Measurements from ENCODE around the gene CD27. TPM values are rescaled to one million over a fixed set of nuclear protein-coding genes. Genes with fewer than 3 reads are reported as not detected.
"Not testable (repeated sequence)": the region's sequence is repeated elsewhere in the genome, so short reads cannot be mapped to it uniquely, and the experiment has no call there.

The CD27 gene
- total and polyA plus RNA-seq, 9 of the 15 experiments (the other 6 are each of a cell fraction or from before 2014, with no cell fraction given), result 0.24 TPM; not detected in 8

DNA sequence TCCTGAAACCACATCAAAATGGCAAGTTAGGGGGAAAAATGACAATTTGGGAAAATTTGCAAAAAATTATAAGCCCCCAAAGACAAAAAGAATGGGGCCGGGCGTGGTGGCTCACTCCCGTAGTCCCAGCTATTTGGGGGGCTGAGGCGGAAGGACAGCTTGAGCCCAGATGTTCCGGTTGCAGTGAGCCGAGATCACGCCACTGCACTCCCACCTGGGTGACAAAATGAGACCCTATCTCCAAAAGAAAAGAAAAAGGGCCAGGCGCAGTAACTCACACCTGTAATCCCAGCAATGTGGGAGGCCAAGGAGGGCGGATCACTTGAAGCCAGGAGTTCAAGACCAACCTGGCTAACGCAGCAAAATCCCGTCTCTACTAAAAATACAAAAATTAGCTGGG lies 27.7 kb downstream of the CD27 start (continued):
- TF ChIP-seq, protein P1, sequence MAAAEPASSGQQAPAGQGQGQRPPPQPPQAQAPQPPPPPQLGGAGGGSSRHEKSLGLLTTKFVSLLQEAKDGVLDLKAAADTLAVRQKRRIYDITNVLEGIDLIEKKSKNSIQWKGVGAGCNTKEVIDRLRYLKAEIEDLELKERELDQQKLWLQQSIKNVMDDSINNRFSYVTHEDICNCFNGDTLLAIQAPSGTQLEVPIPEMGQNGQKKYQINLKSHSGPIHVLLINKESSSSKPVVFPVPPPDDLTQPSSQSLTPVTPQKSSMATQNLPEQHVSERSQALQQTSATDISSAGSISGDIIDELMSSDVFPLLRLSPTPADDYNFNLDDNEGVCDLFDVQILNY (CRISPR knock-in tag; IDR thresholded peaks at IDR 0.05), result no peak

DNA sequence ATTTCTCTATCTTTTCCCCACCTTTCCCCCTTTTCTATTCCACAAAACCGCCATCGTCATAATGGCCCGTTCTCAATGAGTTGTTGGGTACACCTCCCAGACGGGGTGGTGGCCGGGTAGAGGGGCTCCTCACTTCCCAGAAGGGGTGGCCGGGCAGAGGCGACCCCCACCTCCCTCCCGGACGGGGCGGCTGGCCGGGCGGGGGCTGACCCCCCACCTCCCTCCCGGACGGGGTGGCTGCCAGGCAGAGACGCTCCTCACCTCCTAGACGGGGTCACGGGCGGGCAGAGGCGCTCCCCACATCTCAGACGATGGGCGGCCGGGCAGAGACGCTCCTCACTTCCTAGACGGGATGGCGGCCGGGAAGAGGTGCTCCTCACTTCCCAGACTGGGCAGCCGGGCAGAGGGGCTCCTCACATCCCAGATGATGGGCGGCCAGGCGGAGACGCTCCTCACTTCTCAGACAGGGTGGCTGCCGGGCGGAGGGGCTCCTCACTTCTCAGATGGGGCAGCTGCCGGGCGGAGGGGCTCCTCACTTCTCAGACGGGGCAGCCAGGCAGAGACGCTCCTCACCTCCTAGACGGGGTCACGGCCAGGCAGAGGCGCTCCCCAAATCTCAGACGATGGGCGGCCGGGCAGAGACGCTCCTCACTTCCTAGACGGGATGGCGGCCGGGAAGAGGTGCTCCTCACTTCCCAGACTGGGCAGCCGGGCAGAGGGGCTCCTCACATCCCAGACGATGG lies 30.6 kb downstream of the CD27 start:
- H3K4me3 ChIP-seq; BruUV-seq (replicated peaks); H3K79me2 ChIP-seq (ENCODE audit: control insufficient read depth, insufficient read depth, low read length); DNase-seq (ENCODE audit: extremely low read depth in 1 of 4, low spot score in 3 of 4); H3K9ac ChIP-seq (ENCODE audit: insufficient read depth in 1 of 2, low read depth in 2 of 2, low read length in 2 of 2); H3K4me2 ChIP-seq (ENCODE audit: insufficient read depth, low read length); intact Hi-C loops (cut with micrococcal nuclease); H3K9me3 ChIP-seq (replicated peaks; ENCODE audit: control insufficient read depth, insufficient read depth, low read depth, low read length); H4K20me1 ChIP-seq (replicated peaks; ENCODE audit: control insufficient read depth, insufficient read depth, low read length); H3K27ac ChIP-seq (ENCODE audit: extremely low read depth, low read depth, low read length); H2AFZ ChIP-seq (ENCODE audit: low read depth, low read length); POLR2A ChIA-PET; ATAC-seq; in situ Hi-C loops (cut with MboI); H3K36me3 ChIP-seq (ENCODE audit: control insufficient read depth, insufficient read depth, low read length); H3K27me3 ChIP-seq (ENCODE audit: control insufficient read depth in 2 of 2, insufficient read depth in 2 of 2, low read length in 2 of 2); CTCF ChIA-PET (ENCODE audit: low intra/inter-chr PET ratio); H3K9me1 ChIP-seq (ENCODE audit: control insufficient read depth, insufficient read depth, low read length); FAIRE-seq: not testable (repeated sequence)
- peaks cover 6 to 16% of the 10 kb centered on the region in 2 experiments; a peak in 3 of 5 replicates for H3K4me1 ChIP-seq (replicated peaks in 1 of 2; ENCODE audit: control insufficient read depth in 2 of 2, insufficient read depth in 2 of 2, low read length in 2 of 2)
- no CpG with 5 or more reads among the region's 48 CpGs for WGBS (ENCODE audit: insufficient coverage, low coverage, missing lambda C conversion rate)

DNA sequence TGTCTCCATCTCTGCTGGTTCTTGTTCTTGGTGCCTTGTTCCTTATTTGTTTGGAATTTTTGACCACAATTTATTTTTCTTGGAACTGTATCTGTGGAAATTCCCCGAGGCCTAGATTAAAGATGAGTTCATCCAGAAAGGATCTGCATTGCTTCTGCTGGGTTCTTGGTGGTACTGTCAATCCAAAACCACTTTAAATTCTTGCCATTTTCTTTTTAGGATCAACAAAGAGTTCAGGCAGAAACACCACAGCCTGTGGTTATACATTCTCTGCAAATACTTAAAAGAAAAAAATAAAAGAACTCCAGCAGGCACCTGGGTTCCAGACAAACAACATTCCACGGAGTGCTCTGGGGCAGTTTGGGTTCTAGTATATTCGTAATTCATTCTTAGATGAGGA lies 31.7 kb downstream of the CD27 start:
- intact Hi-C loops (cut with micrococcal nuclease) (no loop called here), in situ Hi-C loops (cut with MboI) (no loop called here)
- Histone ChIP-seq H3K4me3 (no peak overlapping the region), H3K9me3 (replicated peaks; ENCODE audit: control insufficient read depth, insufficient read depth, low read depth, low read length) (no peaks in the 10 kb centered on the region), H2AFZ (ENCODE audit: low read depth, low read length) (no peak overlapping the region), H4K20me1 (replicated peaks; ENCODE audit: control insufficient read depth, insufficient read depth, low read length) (no peaks in the 10 kb centered on the region), H3K27me3 (ENCODE audit: control insufficient read depth in 2 of 2, insufficient read depth in 2 of 2, low read length in 2 of 2) (no peaks in the 10 kb centered on the region), H3K9ac (ENCODE audit: insufficient read depth in 1 of 2, low read depth in 2 of 2, low read length in 2 of 2) (no peak overlapping the region), H3K4me2 (ENCODE audit: insufficient read depth, low read length) (no peak overlapping the region), H3K9me1 (ENCODE audit: control insufficient read depth, insufficient read depth, low read length) (no peaks in the 10 kb centered on the region), H3K27ac (ENCODE audit: extremely low read depth, low read depth, low read length) (no peak overlapping the region), H3K36me3 (ENCODE audit: control insufficient read depth, insufficient read depth, low read length) (no peaks in the 10 kb centered on the region), H3K79me2 (ENCODE audit: control insufficient read depth, insufficient read depth, low read length) (no peaks in the 10 kb centered on the region), H3K4me1 (replicated peaks in 1 of 2; ENCODE audit: control insufficient read depth in 2 of 2, insufficient read depth in 2 of 2, low read length in 2 of 2) (peaks cover 2 to 5% of the 10 kb centered on the region in 2 experiments; a peak in 3 of 5 replicates)
- 20% methylated on average over 3 of the region's 3 CpGs for WGBS (ENCODE audit: insufficient coverage, low coverage, missing lambda C conversion rate)
- POLR2A ChIA-PET, result no interaction called here
- FAIRE-seq (no peak), DNase-seq (ENCODE audit: extremely low read depth in 1 of 4, low spot score in 3 of 4) (no peak), ATAC-seq (no peak)
- BruUV-seq (replicated peaks), result no TSS peak
- CTCF ChIA-PET (ENCODE audit: low intra/inter-chr PET ratio), result no interaction called here
- TF ChIP-seq NONO (IDR thresholded peaks at IDR 0.05; ENCODE audit: low read depth in 2 of 2, low read length in 1 of 2), result no peak
- TF ChIP-seq, protein P2, sequence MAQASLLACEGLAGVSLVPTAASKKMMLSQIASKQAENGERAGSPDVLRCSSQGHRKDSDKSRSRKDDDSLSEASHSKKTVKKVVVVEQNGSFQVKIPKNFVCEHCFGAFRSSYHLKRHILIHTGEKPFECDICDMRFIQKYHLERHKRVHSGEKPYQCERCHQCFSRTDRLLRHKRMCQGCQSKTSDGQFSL (CRISPR knock-in tag; IDR thresholded peaks at IDR 0.05), result no peak
- TF ChIP-seq, protein P2 (tag; IDR thresholded peaks at IDR 0.05), result no peak
- TF ChIP-seq, protein P3, sequence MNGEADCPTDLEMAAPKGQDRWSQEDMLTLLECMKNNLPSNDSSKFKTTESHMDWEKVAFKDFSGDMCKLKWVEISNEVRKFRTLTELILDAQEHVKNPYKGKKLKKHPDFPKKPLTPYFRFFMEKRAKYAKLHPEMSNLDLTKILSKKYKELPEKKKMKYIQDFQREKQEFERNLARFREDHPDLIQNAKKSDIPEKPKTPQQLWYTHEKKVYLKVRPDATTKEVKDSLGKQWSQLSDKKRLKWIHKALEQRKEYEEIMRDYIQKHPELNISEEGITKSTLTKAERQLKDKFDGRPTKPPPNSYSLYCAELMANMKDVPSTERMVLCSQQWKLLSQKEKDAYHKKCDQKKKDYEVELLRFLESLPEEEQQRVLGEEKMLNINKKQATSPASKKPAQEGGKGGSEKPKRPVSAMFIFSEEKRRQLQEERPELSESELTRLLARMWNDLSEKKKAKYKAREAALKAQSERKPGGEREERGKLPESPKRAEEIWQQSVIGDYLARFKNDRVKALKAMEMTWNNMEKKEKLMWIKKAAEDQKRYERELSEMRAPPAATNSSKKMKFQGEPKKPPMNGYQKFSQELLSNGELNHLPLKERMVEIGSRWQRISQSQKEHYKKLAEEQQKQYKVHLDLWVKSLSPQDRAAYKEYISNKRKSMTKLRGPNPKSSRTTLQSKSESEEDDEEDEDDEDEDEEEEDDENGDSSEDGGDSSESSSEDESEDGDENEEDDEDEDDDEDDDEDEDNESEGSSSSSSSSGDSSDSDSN (IDR thresholded peaks at IDR 0.05; ENCODE audit: borderline replicate concordance in 1 of 2, low read depth in 2 of 2, low read length in 2 of 2), result no peak
- TF ChIP-seq, protein P4, sequence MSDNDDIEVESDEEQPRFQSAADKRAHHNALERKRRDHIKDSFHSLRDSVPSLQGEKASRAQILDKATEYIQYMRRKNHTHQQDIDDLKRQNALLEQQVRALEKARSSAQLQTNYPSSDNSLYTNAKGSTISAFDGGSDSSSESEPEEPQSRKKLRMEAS (CRISPR knock-in tag; IDR thresholded peaks at IDR 0.05), result no peak
- no peak for TF ChIP-seq TAF7 (tag; IDR thresholded peaks at IDR 0.05)

Measured in K562 (cell line).